Posterior cingulate gyrus (tissue), 11 donors: ENCODE results near the gene MLH3.

ENCODE experiments used
- DNase-seq, 10 donors: peaks; one replicate each; pipeline versions ENCODE4 v3.0.0 to v3.0.0-alpha.2; 2020 to 2021; ENCODE audit warnings: mixed read lengths in 3 of 10
- intact Hi-C: fragments of 100-400 bp; cut with DNase I; formaldehyde crosslinking; loops from one replicate; pipeline ENCODE4 v1.15.1; 2023

The MLH3 gene

GRCh38 chr14:74975059-74975810, 76.0 kb downstream of the MLH3 start:
- DNase-seq, result peak in 2 of 10 donors; percentile 20 to 67
- intact Hi-C loops, result no loop called here

- peak in 2 of 10 donors; percentile 64 to 77 for DNase-seq
- intact Hi-C loops, result no loop called here
These were observed 76.8 kb downstream of the MLH3 start for GRCh38 chr14:74974364-74975058.

DNA sequence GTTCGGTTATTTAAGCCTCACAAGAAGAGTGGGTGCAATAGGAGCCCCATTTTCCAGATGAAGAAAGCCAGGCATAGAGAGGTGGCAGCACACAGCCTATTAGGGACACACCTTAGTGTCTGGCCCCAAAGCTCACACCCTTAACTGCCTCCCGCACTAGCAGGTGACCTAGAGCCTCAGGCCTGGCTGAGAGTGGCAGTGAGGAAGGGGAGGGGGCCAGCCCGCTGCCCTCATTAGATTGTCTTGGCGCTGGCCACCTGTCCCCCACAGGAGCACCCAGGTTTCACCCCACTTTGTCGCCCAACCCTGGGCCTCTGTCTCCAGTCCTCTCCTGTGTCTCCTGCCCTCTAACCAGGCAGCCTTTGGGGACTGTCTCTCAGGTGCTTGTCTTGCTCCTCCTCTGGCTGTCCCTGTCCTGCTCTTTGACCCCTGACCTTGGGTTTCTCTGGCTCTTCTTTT, 77.3 kb downstream of the MLH3 start:
- peak in 2 of 10 donors; percentile 48 to 74 for DNase-seq
- intact Hi-C loops, result no loop called here

- intact Hi-C loops, result no loop called here
- DNase-seq, result peak in 2 of 10 donors; percentile 82
These were observed 78.1 kb downstream of the MLH3 start for GRCh38 chr14:74973003-74973653.

DNA sequence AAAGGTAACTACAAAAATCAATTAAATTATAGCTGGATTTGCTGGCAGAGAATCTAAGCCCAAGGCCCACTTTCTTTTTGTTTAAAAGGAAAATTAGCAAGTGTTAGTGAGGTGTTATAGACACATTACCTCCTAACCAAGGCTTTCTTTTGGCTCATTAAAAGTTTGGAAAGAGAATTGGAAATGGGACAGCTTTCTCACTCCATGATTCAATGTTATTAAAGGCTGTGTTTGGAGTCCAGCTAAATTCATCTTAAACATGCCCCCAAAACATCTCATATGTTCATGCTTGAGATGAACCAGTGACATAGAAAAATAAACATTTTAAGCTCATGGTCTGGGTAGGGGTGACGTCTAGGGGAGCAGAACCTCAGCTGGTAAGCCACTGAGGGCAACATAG, 82.5 kb downstream of the MLH3 start:
- DNase-seq, result peak in 2 of 10 donors; percentile 5 to 22
- intact Hi-C loops, result no loop called here

DNA sequence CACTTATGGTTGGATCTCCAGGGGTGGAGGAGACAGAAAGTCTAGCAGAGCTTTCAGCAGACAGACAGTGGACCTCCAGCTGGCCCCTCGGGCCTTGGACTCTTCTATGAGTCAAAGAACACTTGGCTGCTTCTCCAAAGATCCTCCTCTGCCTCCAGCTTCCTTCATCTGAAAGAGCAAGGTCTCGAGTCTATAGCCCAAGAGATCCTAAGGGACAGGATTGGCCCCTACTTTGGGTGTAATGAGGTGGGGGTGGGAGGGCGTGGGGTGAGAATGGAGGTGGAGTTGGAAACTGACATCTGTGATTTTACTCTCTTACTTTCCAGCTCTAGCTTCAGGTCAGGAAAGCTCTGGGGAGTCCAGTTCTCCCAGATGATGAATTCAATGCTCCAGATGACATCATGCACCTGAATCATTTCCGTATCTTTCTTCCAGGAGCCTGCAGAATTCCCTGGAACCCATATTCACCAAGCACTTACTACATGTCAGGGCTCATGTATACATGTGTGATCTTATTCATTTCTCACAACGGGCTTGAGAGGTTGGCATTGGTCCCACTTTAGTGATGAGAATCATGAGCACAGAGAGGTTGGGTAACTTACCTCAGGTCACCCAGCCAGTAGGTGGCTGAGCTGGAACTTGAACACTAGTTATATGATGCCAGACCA, 85.6 kb downstream of the MLH3 start:
- intact Hi-C loops, result no loop called here
- peak in 2 of 10 donors; percentile 13 to 18 for DNase-seq

- peak in 1 of 10 donors; percentile 4 for DNase-seq
- intact Hi-C loops, result no loop called here
These were observed 86.3 kb downstream of the MLH3 start for GRCh38 chr14:74964787-74965485.
